Activated CD8-positive, alpha-beta memory T cell treated with anti-CD3 and anti-CD28 coated beads, Interleukin-2, amount 50 U/mL, for 24 hours (primary cell): ENCODE results near the gene ASIC5.
"Not testable (repeated sequence)": the region's sequence is repeated elsewhere in the genome, so short reads cannot be mapped to it uniquely, and the experiment has no call there.

ENCODE experiments used
- DNase-seq: peaks from one replicate; pipeline ENCODE4 v3.0.0-alpha.2; 2020; ENCODE audit errors: extremely low read depth

Gene ASIC5

DNA sequence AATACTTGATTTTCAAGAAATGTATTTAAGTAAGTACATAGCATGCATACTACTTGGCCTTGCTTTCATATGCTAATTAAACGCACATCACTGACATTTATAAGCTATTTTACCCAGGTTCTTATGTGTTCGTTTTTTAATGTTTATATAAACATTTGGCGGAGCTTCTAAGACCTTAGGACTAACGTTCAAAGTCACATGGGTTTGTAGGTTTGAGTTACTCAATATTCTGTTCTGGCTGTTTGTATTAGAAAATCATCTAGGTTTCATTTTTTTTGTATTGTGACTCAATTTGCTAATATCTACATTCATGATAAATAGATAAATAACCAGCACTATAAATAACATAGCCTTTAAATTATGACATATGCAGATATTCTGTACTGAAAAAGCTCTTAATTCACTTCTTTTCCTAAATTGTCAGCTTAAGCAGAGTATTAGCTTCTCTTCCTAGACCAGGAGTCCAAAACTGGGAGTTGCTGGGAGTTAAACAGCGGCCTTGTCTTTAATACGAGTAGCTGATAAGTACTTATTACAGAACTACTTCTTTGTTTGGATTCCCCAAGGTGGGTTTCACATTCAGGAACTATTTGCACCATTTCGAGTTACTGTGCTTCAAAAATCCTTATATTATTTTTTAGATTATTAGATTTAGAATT is 65.3 kb downstream of the ASIC5 start:
- no peak for DNase-seq

DNA sequence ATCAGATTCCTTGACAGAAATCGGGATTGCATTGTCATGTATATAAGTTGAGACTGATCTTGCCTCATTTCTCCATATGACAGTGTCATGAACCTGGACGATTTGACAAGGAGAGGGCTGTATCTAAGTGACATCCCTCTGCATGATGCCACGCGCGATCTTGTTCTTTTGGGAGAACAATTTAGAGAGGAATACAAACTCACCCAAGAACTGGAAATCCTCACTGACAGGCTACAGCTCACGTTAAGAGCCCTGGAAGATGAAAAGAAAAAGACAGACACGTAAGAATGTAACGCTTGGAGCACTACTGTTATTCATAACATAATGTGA is 66.3 kb downstream of the ASIC5 start:
- no peak for DNase-seq

GRCh38 chr4:155799116-155799793 is 66.8 kb downstream of the ASIC5 start:
- no peak for DNase-seq

- not testable (repeated sequence) for DNase-seq
These were observed 68.5 kb downstream of the ASIC5 start for GRCh38 chr4:155797581-155797980.

GRCh38 chr4:155795991-155796390 is 70.1 kb downstream of the ASIC5 start:
- DNase-seq: no peak

DNA sequence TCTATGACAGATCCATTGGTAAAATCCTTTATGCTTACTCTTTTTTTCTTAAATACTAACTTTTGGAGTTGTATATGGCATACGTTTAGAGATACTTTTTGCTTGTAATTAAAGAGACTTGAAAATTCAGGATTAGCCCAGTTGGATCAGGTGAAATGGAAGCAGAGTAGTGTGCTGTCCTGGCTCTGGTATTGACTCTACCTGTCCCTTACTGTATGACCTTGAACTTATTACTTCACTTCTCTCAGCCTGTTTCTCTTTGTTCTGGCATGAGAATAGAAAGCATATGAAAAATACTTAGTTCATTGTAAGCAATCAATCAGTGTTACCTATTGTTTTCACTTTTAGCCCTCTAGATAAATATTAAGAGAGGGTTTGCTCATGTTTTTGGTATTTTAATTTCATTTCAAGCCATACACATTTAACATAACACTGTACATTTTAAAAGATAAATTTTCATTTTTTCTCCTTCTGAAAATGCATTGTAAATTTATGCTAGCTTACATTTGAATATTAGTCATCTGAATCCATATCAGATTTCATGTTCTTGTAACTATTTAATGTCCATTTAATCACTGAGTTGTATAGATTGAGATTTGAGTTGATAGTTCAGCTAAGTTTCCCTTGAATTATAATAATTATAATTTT is 71.4 kb downstream of the ASIC5 start:
- no peak for DNase-seq

DNA sequence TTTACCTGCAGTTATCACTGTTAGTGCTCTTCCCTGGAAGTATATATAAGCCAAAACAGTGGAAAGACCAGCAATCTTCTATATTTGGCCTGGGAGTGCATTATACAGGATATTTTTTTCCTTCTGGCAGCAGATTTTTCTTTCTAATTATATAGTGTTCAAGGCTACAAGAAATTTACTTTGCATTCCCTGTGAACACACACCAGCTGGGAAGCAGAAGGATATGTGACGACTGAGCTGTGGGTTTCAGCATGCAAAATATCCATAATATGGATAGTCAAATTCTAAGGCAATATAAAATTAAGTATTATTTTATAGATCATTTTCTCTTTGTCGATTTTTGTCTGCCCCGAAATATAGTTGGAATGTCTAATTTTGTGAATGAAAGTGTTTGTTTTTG is 76.1 kb downstream of the ASIC5 start:
- DNase-seq: no peak

DNA sequence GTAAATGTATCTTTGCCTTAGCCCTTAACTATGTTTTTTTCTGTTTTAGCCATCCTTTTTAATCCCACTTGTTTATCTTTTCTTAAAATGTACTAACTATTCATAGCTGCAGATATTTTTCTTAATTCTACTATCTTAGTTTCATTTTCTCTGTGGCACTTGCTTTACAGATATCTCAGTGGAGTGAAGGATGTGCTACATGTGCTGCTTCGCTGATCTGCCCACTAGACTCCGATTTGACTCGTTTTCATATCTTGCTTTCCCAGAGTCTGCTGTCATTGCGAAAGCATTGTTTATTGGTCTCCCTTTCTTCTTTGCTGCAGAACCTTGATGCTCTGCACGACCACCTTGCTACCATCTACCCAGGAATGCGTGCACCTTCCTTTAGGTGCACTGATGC is 76.7 kb downstream of the ASIC5 start:
- DNase-seq: no peak

GRCh38 chr4:155787113-155787710 is 78.9 kb downstream of the ASIC5 start:
- no peak for DNase-seq

DNA sequence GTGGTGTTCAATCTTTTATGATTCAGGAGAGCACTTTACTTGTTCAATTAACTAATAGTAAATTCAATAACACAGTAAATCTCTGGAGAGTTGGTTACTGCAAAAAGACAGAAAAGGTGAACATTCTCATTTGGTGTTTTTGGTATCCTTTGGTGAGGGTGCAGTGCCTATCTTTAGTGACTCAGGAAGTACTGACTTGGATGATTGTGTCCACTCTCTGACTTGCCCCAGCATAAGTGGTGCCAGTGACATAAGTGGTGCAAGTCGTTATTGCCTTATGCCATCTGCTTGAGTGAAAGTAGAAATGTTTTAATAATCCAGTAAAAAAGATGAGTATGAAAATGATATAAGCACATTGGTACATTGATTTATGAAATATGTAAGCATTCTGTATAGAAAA is 80.2 kb downstream of the ASIC5 start:
- DNase-seq: no peak

DNA sequence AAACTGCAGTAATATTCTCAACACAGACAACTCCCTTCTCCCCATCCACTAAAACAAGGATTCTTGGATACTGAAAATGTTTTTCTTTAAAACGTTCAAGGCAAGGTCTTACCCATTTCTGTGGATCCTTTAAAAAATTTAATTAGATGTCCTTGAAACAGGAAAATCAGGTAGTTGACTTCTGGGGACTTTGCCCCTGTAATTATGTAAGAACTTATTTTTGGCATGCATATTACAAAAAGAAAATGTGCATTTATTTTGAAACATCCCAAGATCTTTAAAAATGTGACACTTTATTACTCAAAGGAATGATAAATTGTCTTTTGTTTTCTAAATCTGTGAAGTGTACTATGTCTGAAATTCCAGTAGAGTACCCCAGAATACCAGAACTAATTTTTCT is 81.4 kb downstream of the ASIC5 start:
- no peak for DNase-seq

- no peak for DNase-seq
These were observed 84.7 kb downstream of the ASIC5 start for GRCh38 chr4:155781249-155781831.

DNA sequence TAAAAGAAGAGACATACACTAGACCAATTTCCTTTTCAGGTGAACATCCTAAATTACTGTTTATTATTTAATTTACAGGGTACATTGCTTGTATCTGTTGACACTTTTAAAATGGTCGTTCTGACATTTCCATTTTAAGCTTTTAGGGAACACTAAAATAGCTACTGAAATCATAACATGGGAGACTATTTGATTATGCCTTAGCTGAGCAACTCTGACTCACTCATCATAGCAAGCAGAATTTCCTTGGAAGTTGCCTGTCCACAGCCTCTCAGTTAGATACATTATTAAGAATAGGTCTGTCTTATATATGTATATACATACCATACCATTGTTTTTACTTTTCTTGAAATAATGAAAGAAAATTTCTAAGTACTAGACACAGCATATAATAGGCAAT is 85.3 kb downstream of the ASIC5 start:
- DNase-seq: no peak
